GM12801 (cell line): ENCODE data around the gene RETREG3.

Experiments used
- CTCF ChIP-seq: IDR thresholded peaks from one replicate; pipeline ENCODE4 v1.5.1; 2011; ENCODE audit warnings: control low read depth; ENCODE audit not compliant: insufficient read length; ENCODE audit errors: extremely low read depth

RETREG3 gene

GRCh38 chr17:42642336-42642735 is 33.2 kb upstream of the RETREG3 start:
- TF ChIP-seq CTCF, result no peak

- TF ChIP-seq CTCF, result no peak
Observed at GRCh38 chr17:42640121-42640520, 30.9 kb upstream of the RETREG3 start.

- TF ChIP-seq CTCF, result no peak
Observed at GRCh38 chr17:42639525-42640113, 30.4 kb upstream of the RETREG3 start.

GRCh38 chr17:42632949-42633444 is 23.8 kb upstream of the RETREG3 start:
- no peak for TF ChIP-seq CTCF

GRCh38 chr17:42629411-42630009 is 20.3 kb upstream of the RETREG3 start:
- TF ChIP-seq CTCF, result no peak

- no peak for TF ChIP-seq CTCF
Observed at GRCh38 chr17:42623732-42624596, 14.8 kb upstream of the RETREG3 start.

- no peak for TF ChIP-seq CTCF
Observed at GRCh38 chr17:42623271-42623670, 14.1 kb upstream of the RETREG3 start.
